Memory B cell (primary cell): ENCODE data around the gene PKIG.

ENCODE experiments used
- ATAC-seq: fragments of 150-1000 bp; cut with Tn5 transposase; 2 replicates; pipeline ENCODE4 v1.10.0; 2021; ENCODE audit warnings: low read depth, mild to moderate bottlenecking, moderate library complexity
- DNase-seq, 2 donors: peaks; one replicate each; pipeline ENCODE4 v3.0.0; 2022; ENCODE audit warnings: low spot score in 2 of 2
- H3K27ac Mint-ChIP-seq: one replicate; pipeline ENCODE4 v1.8.0; 2022; ENCODE audit warnings: mild to moderate bottlenecking, moderate library complexity, mixed read lengths
- H3K27me3 Mint-ChIP-seq: one replicate; pipeline ENCODE4 v1.8.0; 2022; ENCODE audit warnings: mixed read lengths
- H3K36me3 Mint-ChIP-seq: one replicate; pipeline ENCODE4 v1.8.0; 2022; ENCODE audit warnings: mild to moderate bottlenecking, mixed read lengths
- H3K4me1 Mint-ChIP-seq: one replicate; pipeline ENCODE4 v1.8.0; 2022; ENCODE audit warnings: mixed read lengths
- H3K4me3 Mint-ChIP-seq: one replicate; pipeline ENCODE4 v1.8.0; 2022; ENCODE audit warnings: mild to moderate bottlenecking, moderate library complexity, mixed read lengths
- H3K9me3 Mint-ChIP-seq: one replicate; pipeline ENCODE4 v1.8.0; 2022; ENCODE audit warnings: mixed read lengths

Gene PKIG

DNA sequence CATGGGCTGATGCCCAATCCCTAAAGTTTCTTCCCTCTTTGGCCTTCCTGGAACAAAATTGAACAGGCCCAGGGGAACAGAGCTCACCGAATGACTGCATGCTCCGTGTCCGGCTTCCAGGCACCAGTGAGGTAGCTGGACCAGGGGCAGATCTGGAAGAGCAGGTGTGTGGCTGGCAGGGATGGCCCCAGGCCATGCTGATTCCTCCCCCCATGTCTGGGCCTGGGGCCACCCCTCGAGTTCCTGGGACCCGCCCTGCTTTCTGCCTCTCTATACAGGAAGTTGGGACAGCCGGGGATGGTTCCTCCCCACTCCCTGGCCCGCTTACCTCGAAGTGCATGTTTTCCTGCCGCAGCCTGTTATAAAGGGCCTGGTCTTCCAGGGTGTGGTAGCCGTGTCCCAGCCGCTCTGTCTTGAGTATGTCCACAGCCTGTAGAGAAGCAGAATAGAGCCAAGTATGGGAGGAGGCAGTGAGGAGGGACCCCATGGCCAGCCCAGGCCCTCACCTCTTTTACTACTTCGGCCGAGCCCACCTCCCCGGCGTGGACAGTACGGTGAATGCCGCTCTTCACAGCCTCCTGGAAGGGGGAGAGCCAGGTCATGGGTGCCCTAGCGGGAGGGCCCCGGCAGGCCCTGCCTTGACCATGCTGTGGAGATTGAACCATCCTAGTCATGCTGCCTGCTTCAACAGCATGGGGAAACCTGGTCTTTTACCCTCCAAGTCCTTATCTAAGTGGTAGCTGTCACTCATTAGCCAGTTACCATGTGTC is 40.3 kb downstream of the PKIG start:
- H3K27ac Mint-ChIP-seq: no peak overlapping the region
- no peak for DNase-seq

GRCh38 chr20:44624152-44624551 is 41.8 kb downstream of the PKIG start:
- no peak for DNase-seq
- Mint-ChIP-seq H3K4me3 (no peak overlapping the region), H3K27me3 (no peaks in the 10 kb centered on the region), H3K9me3 (no peaks in the 10 kb centered on the region), H3K4me1 (peaks cover 2% of the 10 kb centered on the region), H3K36me3 (peaks cover 17% of the 10 kb centered on the region), H3K27ac (peak overlapping the region; percentile 90)
- no peak for ATAC-seq

More for the DNA sequence above, 40.3 kb downstream of the PKIG start:
- no peak for ATAC-seq
- H3K36me3 Mint-ChIP-seq: peaks cover 17% of the 10 kb centered on the region
- H3K4me1 Mint-ChIP-seq: peaks cover 5% of the 10 kb centered on the region
- no peaks in the 10 kb centered on the region for H3K9me3 Mint-ChIP-seq
- no peak overlapping the region for H3K4me3 Mint-ChIP-seq
- H3K27me3 Mint-ChIP-seq: no peaks in the 10 kb centered on the region

DNA sequence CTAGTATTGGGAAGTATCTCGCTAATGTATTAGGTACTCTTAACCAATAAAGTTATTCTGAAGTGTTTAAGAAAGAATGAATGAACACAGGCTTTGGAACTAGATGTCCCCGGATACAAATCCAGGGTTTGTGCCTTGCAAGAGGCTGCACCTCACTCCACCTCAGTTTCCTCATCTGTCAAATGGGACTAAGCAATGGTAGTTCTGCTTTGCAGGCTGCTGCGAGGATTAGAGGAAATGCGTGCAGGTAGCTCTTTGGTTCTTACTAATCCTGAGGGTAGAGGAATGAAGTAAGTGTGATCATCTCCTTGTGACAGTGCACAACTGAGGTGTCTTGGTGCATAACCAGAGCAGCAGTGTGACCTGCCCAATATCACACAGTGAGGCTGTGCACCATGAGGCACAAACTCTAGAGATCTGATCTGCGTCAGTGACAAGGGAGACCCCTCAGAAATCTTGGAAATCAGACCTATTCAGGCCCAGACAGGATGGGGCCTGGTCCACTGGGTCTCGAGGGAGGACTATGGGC is 42.4 kb downstream of the PKIG start:
- Mint-ChIP-seq H3K27ac (peak overlapping the region; percentile 47), H3K9me3 (no peaks in the 10 kb centered on the region)

GRCh38 chr20:44625361-44625760 is 43.0 kb downstream of the PKIG start:
- Mint-ChIP-seq H3K4me3 (no peak overlapping the region), H3K9me3 (no peaks in the 10 kb centered on the region), H3K27me3 (no peaks in the 10 kb centered on the region), H3K36me3 (peaks cover 9% of the 10 kb centered on the region), H3K4me1 (peaks cover 2% of the 10 kb centered on the region), H3K27ac (peak overlapping the region; percentile 47)
- DNase-seq: no peak
- no peak for ATAC-seq

More for the DNA sequence above, 42.4 kb downstream of the PKIG start:
- no peak for DNase-seq
- ATAC-seq: no peak
- no peaks in the 10 kb centered on the region for H3K27me3 Mint-ChIP-seq
- peaks cover 12% of the 10 kb centered on the region for H3K36me3 Mint-ChIP-seq
- no peak overlapping the region for H3K4me3 Mint-ChIP-seq
- H3K4me1 Mint-ChIP-seq: peaks cover 2% of the 10 kb centered on the region

- Mint-ChIP-seq H3K4me3 (no peak overlapping the region), H3K36me3 (peaks cover 7% of the 10 kb centered on the region), H3K27me3 (no peaks in the 10 kb centered on the region), H3K4me1 (peaks cover 2% of the 10 kb centered on the region), H3K27ac (peak overlapping the region; percentile 29), H3K9me3 (no peaks in the 10 kb centered on the region)
- DNase-seq (no peak), ATAC-seq (no peak)
These were observed 43.9 kb downstream of the PKIG start for GRCh38 chr20:44626278-44626677.

- Mint-ChIP-seq H3K4me3 (no peak overlapping the region), H3K27me3 (no peaks in the 10 kb centered on the region), H3K4me1 (peaks cover 9% of the 10 kb centered on the region), H3K36me3 (peaks cover 2% of the 10 kb centered on the region), H3K27ac (no peak overlapping the region), H3K9me3 (no peaks in the 10 kb centered on the region)
- DNase-seq (no peak), ATAC-seq (no peak)
These were observed 45.1 kb downstream of the PKIG start for GRCh38 chr20:44627364-44628010.

- no peak for DNase-seq
- Mint-ChIP-seq H3K27ac (no peak overlapping the region), H3K4me1 (peaks cover 8% of the 10 kb centered on the region), H3K36me3 (no peaks in the 10 kb centered on the region), H3K27me3 (no peaks in the 10 kb centered on the region), H3K4me3 (no peak overlapping the region), H3K9me3 (no peaks in the 10 kb centered on the region)
- no peak for ATAC-seq
These were observed 46.6 kb downstream of the PKIG start for GRCh38 chr20:44629017-44629385.

- ATAC-seq: no peak
These were observed 47.2 kb downstream of the PKIG start for GRCh38 chr20:44629542-44629941.

GRCh38 chr20:44630297-44630696 is 47.9 kb downstream of the PKIG start:
- no peak for ATAC-seq
- DNase-seq: no peak
- Mint-ChIP-seq H3K27me3 (no peaks in the 10 kb centered on the region), H3K36me3 (no peaks in the 10 kb centered on the region), H3K4me3 (no peak overlapping the region), H3K9me3 (no peaks in the 10 kb centered on the region), H3K27ac (no peak overlapping the region), H3K4me1 (peaks cover 8% of the 10 kb centered on the region)

More at GRCh38 chr20:44629542-44629941, 47.2 kb downstream of the PKIG start:
- no peaks in the 10 kb centered on the region for H3K36me3 Mint-ChIP-seq
- no peak overlapping the region for H3K27ac Mint-ChIP-seq
- H3K4me3 Mint-ChIP-seq: no peak overlapping the region
- no peaks in the 10 kb centered on the region for H3K9me3 Mint-ChIP-seq
- no peaks in the 10 kb centered on the region for H3K27me3 Mint-ChIP-seq
- DNase-seq: no peak
- peaks cover 8% of the 10 kb centered on the region for H3K4me1 Mint-ChIP-seq

DNA sequence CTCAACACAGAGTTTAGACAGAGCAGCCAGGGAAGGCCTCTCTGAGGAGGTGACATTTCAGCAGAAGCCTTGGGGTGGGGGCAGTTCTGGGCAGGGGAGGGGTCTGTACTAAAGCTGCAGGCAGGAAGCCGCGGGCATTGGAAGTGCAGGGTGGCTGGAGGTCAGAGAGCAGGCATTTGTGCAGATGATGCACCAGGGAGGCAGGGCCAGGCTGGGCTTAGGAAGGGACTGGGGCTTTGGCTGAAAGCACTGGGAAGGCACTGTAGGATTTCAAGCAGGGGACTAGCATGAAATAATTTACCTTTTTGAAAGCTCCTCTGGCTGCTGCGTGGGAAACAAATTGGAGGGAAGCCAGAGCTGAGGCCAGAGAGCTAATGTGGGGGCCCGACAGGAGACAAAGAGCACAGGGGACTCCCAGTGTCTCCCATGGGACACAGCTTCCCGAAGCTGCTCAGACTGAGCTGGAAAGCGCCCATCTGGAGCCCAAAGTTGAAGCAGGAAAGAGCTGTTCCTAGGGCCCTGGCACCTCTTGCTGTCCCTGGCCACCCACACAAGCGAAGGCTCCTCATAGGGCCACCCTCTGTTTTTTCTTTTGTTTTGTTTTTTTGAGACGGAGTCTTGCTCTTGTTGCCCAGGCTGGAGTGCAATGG is 49.8 kb downstream of the PKIG start:
- Mint-ChIP-seq H3K36me3 (no peaks in the 10 kb centered on the region), H3K27ac (no peak overlapping the region)
- ATAC-seq: no peak

DNA sequence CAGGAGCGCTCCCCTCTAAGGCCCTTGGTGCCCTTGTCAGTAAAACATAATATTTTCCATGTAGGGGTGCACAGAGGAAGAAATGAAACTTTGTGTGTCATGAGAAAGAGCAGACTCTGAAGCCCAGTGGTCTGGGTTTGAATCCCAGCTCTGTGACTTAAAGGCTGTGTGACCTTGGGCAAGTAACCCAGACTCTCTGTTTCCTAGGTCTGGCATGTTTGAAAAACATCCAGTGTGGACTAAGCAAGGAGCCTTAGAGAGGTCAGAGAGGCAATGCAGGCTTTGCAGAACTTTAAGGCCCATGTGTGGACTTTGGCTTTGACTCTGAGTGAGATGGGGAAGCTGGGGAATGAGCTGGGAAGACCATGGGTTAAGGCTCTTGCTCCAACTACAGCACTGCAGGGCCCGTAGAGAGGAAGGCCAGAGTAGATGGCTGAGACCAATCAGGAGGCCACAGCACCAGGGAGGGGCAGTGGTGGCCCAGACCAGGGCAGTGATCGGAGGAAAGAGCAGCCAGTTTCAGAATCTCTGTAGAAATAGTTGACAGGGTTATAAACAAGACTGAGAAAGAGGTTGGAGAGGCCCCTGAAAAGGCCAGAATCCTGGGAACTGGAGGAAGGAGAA is 50.9 kb downstream of the PKIG start:
- H3K27me3 Mint-ChIP-seq: no peaks in the 10 kb centered on the region
- no peaks in the 10 kb centered on the region for H3K36me3 Mint-ChIP-seq
- no peak for ATAC-seq
- no peaks in the 10 kb centered on the region for H3K9me3 Mint-ChIP-seq
- DNase-seq: no peak
- no peak overlapping the region for H3K27ac Mint-ChIP-seq
- peak overlapping the region; percentile 44 for H3K4me3 Mint-ChIP-seq
- H3K4me1 Mint-ChIP-seq: peaks cover 8% of the 10 kb centered on the region

More for the DNA sequence above, 49.8 kb downstream of the PKIG start:
- H3K9me3 Mint-ChIP-seq: no peaks in the 10 kb centered on the region
- peaks cover 8% of the 10 kb centered on the region for H3K4me1 Mint-ChIP-seq
- no peak for DNase-seq
- no peak overlapping the region for H3K4me3 Mint-ChIP-seq
- H3K27me3 Mint-ChIP-seq: no peaks in the 10 kb centered on the region

- no peak overlapping the region for H3K4me3 Mint-ChIP-seq
- ATAC-seq: no peak
- no peak overlapping the region for H3K27ac Mint-ChIP-seq
These were observed 51.7 kb downstream of the PKIG start for GRCh38 chr20:44633872-44634600.

GRCh38 chr20:44635877-44636276 is 53.5 kb downstream of the PKIG start:
- Mint-ChIP-seq H3K36me3 (no peaks in the 10 kb centered on the region), H3K9me3 (peaks cover 2% of the 10 kb centered on the region), H3K27ac (no peak overlapping the region), H3K4me3 (no peak overlapping the region), H3K4me1 (peaks cover 8% of the 10 kb centered on the region), H3K27me3 (no peaks in the 10 kb centered on the region)
- ATAC-seq (no peak), DNase-seq (no peak)

More at GRCh38 chr20:44633872-44634600, 51.7 kb downstream of the PKIG start:
- Mint-ChIP-seq H3K27me3 (no peaks in the 10 kb centered on the region), H3K4me1 (peaks cover 8% of the 10 kb centered on the region), H3K9me3 (no peaks in the 10 kb centered on the region), H3K36me3 (no peaks in the 10 kb centered on the region)
- DNase-seq: no peak
